PC-3 (cell line): ENCODE data around the gene HACD4. TPM values are rescaled to one million over a fixed set of nuclear protein-coding genes. Genes with fewer than 3 reads are reported as not detected.
"Not testable (repeated sequence)": the region's sequence is repeated elsewhere in the genome, so short reads cannot be mapped to it uniquely, and the experiment has no call there.

Source experiments
- ATAC-seq: fragments of 200-7000 bp; cut with Tn5 transposase; 2 replicates; pipeline ENCODE4 v1.9.1; 2020; ENCODE audit warnings: mild to moderate bottlenecking, moderate library complexity
- BruUV-seq: library from RNA; stranded (reverse); fragments of 400-500 nt; replicated peaks from 2 replicates; lab custom pipeline; 2021; lab: Mats Ljungman, UMichigan
- CTCF ChIA-PET: fragments of 300-600 bp; sonication (Branson Sonifier 250); formaldehyde crosslinking; loops from one replicate; lab custom pipeline; 2022; ENCODE audit warnings: antibody characterized with exemption; lab: Charles Lee
- POLR2A ChIA-PET: fragments of 300-600 bp; sonication (Branson Sonifier 250); formaldehyde crosslinking; loops from one replicate; lab custom pipeline; 2022; ENCODE audit warnings: antibody characterized with exemption; ENCODE audit not compliant: unreplicated experiment; lab: Charles Lee
- DNase-seq: peaks from one replicate; pipeline ENCODE4 v3.0.0-alpha.2; 2015
- H2AFZ ChIP-seq: fragments of 300-600 bp; sonication (generic); 2 replicates; pipeline ENCODE4 v1.6.0; 2016; ENCODE audit warnings: antibody characterized with exemption, low read length
- H3F3A ChIP-seq: fragments of 300-600 bp; sonication (generic); one replicate; pipeline ENCODE4 v1.6.0; 2017; ENCODE audit warnings: antibody characterized with exemption, low read length, control low read depth, mild to moderate bottlenecking; ENCODE audit not compliant: unreplicated experiment
- H3K27ac ChIP-seq: fragments of 300-600 bp; sonication (generic); 2 replicates; pipeline ENCODE4 v1.5.1; 2016; ENCODE audit warnings: mild to moderate bottlenecking, low read length
- H3K27me3 ChIP-seq: fragments of 300-600 bp; sonication (generic); 2 replicates; pipeline ENCODE4 v1.6.1; 2016; ENCODE audit warnings: low read length, mixed read lengths
- H3K36me3 ChIP-seq: fragments of 300-600 bp; sonication (generic); 2 replicates; pipeline ENCODE4 v1.6.1; 2016; ENCODE audit warnings: low read depth, mixed run types, low read length, mixed read lengths
- H3K4me1 ChIP-seq: fragments of 300-600 bp; sonication (generic); 2 replicates; pipeline ENCODE4 v1.5.1; 2016; ENCODE audit warnings: low read length; ENCODE audit not compliant: insufficient read depth
- H3K4me2 ChIP-seq: fragments of 300-600 bp; sonication (generic); 2 replicates; pipeline ENCODE4 v1.6.0; 2016; ENCODE audit warnings: low read length
- H3K4me3 ChIP-seq: fragments of 300-600 bp; sonication (generic); 2 replicates; pipeline ENCODE4 v1.5.1; 2016; ENCODE audit warnings: mild to moderate bottlenecking, low read length, mixed read lengths
- H3K79me2 ChIP-seq: fragments of 300-600 bp; sonication (generic); 2 replicates; pipeline ENCODE4 v1.6.1; 2017; ENCODE audit warnings: low read length, mixed read lengths
- H3K9ac ChIP-seq: fragments of 300-600 bp; sonication (generic); 2 replicates; pipeline ENCODE4 v1.6.0; 2016; ENCODE audit warnings: mild to moderate bottlenecking, low read length
- H3K9me2 ChIP-seq: fragments of 300-600 bp; sonication (generic); replicated peaks from 2 replicates; pipeline ENCODE4 v1.6.1; 2016; ENCODE audit warnings: mixed run types, low read length, mixed read lengths
- H3K9me3 ChIP-seq: fragments of 300-600 bp; sonication (generic); 2 replicates; pipeline ENCODE4 v1.6.1; 2016; ENCODE audit warnings: low read length, mixed read lengths
- H4K20me1 ChIP-seq: fragments of 300-600 bp; sonication (generic); 2 replicates; pipeline ENCODE4 v1.6.1; 2016; ENCODE audit warnings: low read length, mixed read lengths
- EZH2 ChIP-seq: fragments of 300-600 bp; sonication (generic); IDR thresholded peaks from one replicate; pipeline ENCODE4 v1.6.1; 2017; ENCODE audit warnings: antibody characterized with exemption, mild to moderate bottlenecking, low read length; ENCODE audit not compliant: unreplicated experiment
- EZH2phosphoT487 ChIP-seq: fragments of 300-600 bp; sonication (generic); IDR thresholded peaks from 2 replicates; pipeline ENCODE4 v1.6.1; 2018; ENCODE audit warnings: mild to moderate bottlenecking, antibody characterized with exemption, low read length, borderline replicate concordance
- intact Hi-C: fragments of 100-400 bp; cut with micrococcal nuclease; formaldehyde crosslinking; loops from 2 replicates; pipeline ENCODE4 v1.9.0; 2023
- total RNA-seq: library from RNA; depleted of rRNA; stranded (reverse); fragments of >200 nt; gene quantifications from 2 replicates; pipeline ENCODE4 v1.2.3, GENCODE V29; 2014
- TF ChIP-seq, protein P1 (sequence below): fragments of 300-600 bp; sonication (generic); conservative IDR thresholded peaks from 2 replicates; pipeline ENCODE4 v1.5.1; 2017; ENCODE audit warnings: antibody characterized with exemption, low read depth, mild to moderate bottlenecking, low read length

HACD4 gene
- total RNA-seq, 1 experiment from 2014 or later = not detected

DNA sequence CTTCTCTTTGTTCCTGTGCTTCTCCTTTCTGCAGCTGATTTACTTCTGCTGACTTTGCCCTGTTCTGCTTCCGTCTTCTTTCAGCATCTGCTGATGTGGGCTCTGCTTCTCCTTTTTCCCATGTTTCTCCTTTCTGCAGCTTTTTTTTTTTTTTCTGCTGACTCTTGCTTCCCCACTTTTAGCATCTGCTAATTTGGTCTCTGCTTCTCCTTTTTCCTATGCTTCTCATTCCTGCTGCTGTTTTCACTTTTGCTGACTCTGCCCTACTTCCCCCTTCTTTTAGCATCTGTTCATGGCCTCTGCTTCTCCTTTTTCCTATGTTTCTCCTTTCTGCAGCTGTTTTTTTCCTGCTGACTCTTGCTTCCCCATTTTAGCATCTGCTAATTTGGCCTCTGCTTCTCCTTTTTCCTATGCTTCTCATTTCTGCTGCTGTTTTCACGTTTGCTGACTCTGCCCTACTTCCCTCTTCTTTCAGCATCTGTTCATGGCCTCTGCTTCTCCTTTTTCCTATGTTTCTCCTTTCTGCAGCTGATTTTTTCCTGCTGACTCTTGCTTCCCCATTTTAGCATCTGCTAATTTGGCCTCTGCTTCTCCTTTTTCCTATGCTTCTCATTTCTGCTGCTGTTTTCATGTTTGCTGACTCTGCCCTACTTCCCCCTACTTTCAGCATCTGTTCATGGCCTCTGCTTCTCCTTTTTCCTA is 58.0 kb downstream of the HACD4 start:
- intact Hi-C loops, H3K27ac ChIP-seq, H3K4me1 ChIP-seq, H3K4me2 ChIP-seq, H3F3A ChIP-seq, H3K36me3 ChIP-seq, H3K9ac ChIP-seq, H3K9me2 ChIP-seq, POLR2A ChIA-PET, H2AFZ ChIP-seq, H3K79me2 ChIP-seq, DNase-seq, CTCF ChIA-PET, ATAC-seq, H4K20me1 ChIP-seq, H3K4me3 ChIP-seq, BruUV-seq, H3K27me3 ChIP-seq, H3K9me3 ChIP-seq: not testable (repeated sequence)

DNA sequence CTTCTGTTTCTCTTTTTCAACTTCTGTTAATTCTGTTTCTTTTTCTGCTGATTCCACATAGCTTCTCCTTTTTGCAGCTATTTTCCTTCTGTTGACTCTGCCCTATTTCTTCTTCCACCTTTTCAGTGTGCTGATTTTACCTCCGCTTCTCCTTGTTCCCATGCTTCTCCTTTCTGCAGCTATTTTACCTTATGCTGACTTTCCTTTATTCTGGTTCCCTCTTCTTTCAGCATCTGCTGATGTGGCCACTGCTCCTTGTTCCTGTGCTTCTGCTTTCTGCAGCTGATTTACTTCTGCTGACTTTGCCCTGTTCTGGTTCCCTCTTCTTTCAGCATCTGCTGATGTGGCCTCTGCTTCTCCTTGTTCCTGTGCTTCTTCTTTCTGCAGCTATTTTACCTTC is 58.8 kb downstream of the HACD4 start:
- POLR2A ChIA-PET = no interaction called here
- no peaks in the 10 kb centered on the region for H3K9me2 ChIP-seq
- TF ChIP-seq EZH2 = no peak
- TF ChIP-seq, protein P1, sequence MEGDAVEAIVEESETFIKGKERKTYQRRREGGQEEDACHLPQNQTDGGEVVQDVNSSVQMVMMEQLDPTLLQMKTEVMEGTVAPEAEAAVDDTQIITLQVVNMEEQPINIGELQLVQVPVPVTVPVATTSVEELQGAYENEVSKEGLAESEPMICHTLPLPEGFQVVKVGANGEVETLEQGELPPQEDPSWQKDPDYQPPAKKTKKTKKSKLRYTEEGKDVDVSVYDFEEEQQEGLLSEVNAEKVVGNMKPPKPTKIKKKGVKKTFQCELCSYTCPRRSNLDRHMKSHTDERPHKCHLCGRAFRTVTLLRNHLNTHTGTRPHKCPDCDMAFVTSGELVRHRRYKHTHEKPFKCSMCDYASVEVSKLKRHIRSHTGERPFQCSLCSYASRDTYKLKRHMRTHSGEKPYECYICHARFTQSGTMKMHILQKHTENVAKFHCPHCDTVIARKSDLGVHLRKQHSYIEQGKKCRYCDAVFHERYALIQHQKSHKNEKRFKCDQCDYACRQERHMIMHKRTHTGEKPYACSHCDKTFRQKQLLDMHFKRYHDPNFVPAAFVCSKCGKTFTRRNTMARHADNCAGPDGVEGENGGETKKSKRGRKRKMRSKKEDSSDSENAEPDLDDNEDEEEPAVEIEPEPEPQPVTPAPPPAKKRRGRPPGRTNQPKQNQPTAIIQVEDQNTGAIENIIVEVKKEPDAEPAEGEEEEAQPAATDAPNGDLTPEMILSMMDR = no peak
- TF ChIP-seq EZH2phosphoT487 = no peak
- H3K79me2 ChIP-seq = no peaks in the 10 kb centered on the region
- DNase-seq (no peak), ATAC-seq (no peak)
- H3F3A ChIP-seq = no peaks in the 10 kb centered on the region
- H4K20me1 ChIP-seq = no peaks in the 10 kb centered on the region
- CTCF ChIA-PET = no interaction called here
- H3K27me3 ChIP-seq = no peaks in the 10 kb centered on the region
- no peaks in the 10 kb centered on the region for H3K36me3 ChIP-seq
- BruUV-seq = no TSS peak
- H3K4me1 ChIP-seq = no peaks in the 10 kb centered on the region
- H3K27ac ChIP-seq = no peak overlapping the region
- no peak overlapping the region for H3K4me2 ChIP-seq
- H2AFZ ChIP-seq = no peak overlapping the region
- no peak overlapping the region for H3K4me3 ChIP-seq
- H3K9ac ChIP-seq = no peak overlapping the region
- H3K9me3 ChIP-seq = no peaks in the 10 kb centered on the region
- intact Hi-C loops = no loop called here

DNA sequence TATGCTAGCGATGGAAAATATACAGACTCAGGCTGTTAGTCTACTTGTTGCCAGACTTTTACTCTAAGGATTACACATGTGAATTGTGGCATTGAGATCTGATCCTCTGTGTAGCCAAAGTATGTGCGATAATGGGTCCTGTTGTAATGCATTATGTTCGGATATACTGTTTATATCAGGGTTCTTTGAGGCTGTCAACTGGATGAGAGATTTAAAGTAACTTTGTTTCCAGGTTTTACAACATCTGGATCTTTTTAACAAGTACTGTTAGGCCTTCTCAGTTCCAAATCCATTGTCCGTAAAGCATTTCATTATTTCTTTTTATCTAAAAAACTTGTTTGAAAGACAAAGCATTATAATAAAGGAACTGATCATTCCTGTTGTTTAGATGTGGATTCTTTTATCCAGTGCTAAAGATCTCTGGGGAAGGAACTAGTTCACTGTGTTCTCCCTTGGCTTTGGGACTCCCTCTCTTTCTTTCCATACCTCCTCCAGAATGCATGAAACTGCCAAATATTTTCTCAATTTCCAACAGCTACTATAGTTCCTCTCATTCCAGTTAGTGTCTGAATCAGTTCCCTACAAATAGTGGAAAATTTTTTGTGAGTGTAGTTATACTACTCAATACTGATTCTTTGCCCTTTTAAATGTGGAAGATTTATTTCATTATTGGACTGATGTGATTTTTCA is 68.8 kb downstream of the HACD4 start:
- H3K4me3 ChIP-seq = no peak overlapping the region
- CTCF ChIA-PET = no interaction called here
- DNase-seq (no peak), ATAC-seq (no peak)
- no peaks in the 10 kb centered on the region for H3K27me3 ChIP-seq
- no peak overlapping the region for H3K27ac ChIP-seq
- no peak overlapping the region for H3K9ac ChIP-seq
- TF ChIP-seq, protein P1 = no peak
- TF ChIP-seq EZH2phosphoT487 (no peak), EZH2 (no peak)
- intact Hi-C loops = no loop called here
- no peak overlapping the region for H3K4me2 ChIP-seq
- no peak overlapping the region for H2AFZ ChIP-seq
- no peaks in the 10 kb centered on the region for H3K4me1 ChIP-seq
- H3F3A ChIP-seq = no peaks in the 10 kb centered on the region
- no peaks in the 10 kb centered on the region for H3K9me2 ChIP-seq
- H4K20me1 ChIP-seq = no peaks in the 10 kb centered on the region
- BruUV-seq = no TSS peak
- H3K79me2 ChIP-seq = no peaks in the 10 kb centered on the region
- H3K36me3 ChIP-seq = no peaks in the 10 kb centered on the region
- H3K9me3 ChIP-seq = no peaks in the 10 kb centered on the region
- POLR2A ChIA-PET = no interaction called here
